GM18517 (cell line): Measurements from ENCODE around the gene UBXN10.

Experiments
- ATAC-seq: cut with Tn5 transposase; IDR thresholded peaks from one replicate; pipeline ENCODE4 v1.9.1; 2021; ENCODE audit warnings: mild to moderate bottlenecking, moderate library complexity; ENCODE audit not compliant: unreplicated experiment

The UBXN10 gene

GRCh38 chr1:20151906-20152598 is 33.8 kb upstream of the UBXN10 start:
- ATAC-seq = no peak

DNA sequence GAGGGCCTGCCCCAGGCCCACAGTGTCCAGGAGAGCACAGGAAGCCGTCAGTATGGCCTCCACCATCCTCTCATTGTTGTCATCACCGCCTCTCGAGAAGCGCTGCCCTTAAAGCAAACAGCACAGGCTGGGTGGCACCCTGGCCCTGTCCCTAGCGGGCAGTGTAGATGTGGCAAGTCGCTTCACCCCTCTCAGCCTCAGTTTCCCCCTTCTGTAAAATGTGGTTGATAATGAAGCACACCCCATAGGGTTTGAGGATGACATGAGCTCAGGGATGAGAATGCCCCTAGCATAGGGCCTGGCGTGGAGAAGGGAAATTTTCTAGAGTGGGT is 33.3 kb upstream of the UBXN10 start:
- ATAC-seq = no peak

- ATAC-seq = no peak
These were observed 32.9 kb upstream of the UBXN10 start for GRCh38 chr1:20153000-20153418.

DNA sequence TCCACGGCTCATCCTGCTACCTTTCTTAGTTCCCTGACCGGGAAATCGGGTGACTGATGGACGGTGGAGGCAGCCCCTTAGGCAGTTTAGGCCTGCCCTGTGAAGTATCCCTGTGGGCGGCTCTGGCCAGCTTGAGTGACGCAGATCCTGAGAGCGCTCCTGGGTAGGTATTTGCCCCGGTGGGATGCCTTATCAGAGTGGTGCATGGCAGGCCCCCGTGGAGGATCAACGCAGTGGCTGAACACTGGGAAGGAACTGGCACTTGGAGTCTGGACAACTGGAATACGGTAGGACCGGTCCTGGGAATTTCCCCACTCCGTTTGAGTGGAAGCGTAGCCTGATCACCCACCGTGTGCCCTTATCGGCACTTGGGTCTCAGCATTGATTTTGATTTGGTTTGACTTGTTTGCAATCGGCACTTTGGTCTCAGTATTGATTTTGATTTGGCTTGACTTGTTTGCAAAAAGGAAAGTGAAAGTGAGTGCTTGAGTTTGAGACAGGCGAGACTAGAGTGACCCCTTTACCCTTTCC is 31.5 kb upstream of the UBXN10 start:
- ATAC-seq = no peak

DNA sequence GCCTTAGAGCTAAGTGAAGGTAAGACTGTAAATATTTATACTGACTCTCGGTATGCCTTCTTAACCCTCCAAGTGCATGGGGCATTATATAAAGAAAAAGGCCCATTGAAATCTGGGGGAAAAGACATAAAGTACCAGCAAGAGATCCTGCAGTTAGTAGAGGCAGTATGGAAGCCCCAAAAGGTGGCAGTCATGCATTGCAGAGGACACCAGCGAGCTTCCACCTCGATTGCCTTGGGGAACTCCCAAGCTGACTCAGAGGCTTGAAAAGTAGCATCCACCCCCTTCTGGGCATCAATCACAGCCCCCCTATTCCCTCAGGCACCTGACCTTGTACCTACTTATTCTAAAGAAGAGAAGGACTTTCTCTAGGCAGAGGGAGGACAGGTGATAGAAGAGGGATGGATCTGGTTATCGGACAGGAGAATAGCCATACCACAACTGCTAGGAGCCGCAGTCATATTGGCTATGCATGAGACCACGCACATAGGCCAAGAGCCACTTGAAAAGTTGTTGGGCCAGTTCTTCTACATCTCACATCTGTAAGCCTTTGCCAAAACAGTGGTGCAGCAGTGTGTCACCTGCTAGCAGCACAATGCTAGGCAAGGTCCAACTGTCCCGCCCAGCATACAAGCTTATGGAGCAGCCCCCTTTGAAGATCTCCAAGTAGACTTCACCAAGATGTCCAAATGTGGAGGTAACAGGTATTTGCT is 27.4 kb upstream of the UBXN10 start:
- ATAC-seq = no peak

- no peak for ATAC-seq
These were observed 25.9 kb upstream of the UBXN10 start for GRCh38 chr1:20160034-20160433.

- no peak for ATAC-seq
These were observed 21.1 kb upstream of the UBXN10 start for GRCh38 chr1:20164694-20165202.

DNA sequence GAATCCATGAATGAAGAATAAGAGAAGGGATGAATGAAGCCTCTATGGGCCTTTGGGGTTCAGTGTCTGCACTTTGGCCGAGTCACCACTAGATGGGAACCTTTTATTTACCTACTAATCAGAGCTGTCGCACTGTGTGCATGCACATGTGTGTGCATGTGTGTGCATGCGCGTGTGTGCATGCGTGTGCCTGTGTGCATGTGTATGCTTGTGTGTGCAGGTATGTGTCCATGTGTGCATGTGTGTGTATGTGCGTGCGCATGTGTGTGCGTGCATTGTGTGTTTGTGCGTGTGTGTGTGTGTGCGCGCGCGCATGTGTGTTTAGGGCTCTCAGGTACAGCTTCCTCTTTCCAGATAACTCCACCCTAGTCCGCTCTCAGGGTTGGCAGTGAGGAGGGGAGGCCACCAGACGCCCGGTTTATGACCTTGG is 20.4 kb upstream of the UBXN10 start:
- no peak for ATAC-seq

DNA sequence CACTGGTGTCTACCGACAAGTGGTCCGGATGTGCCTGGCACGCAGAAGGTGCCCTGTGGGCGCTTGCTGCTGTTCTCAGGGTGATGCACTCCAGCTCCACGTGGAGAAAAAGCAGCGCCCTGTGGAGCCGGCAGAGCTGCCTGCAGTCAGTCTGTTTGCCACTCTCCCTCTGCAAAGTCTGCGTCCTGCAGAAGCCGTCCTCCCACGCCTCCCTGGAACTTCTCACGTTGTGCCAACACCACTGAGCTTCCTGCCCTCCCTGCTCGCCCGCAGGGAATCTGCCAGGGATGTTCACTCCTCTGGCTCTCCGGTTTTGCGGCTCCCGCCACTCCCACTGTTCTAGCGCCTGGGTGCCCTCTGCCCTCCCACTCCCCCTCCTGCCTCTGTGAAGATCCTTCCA is 19.8 kb upstream of the UBXN10 start:
- no peak for ATAC-seq

DNA sequence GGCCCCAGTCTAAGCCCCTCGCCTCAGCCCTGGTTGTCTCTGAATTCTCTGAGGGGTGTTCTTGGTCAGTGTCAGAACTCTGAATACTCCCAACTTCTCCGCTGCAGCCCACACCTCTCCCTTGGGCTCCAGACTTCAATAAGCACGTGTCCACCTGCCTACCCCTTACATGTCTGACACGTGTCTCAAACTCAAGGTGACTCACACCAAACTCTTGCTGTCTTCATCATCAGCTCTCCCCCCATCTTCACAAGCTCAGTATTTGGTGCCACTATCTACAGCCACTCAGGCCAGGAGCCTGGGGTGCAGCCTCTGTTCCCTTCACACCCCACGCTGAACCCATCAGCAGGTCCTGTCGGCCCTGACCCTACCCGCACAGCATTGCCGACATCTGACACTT is 18.8 kb upstream of the UBXN10 start:
- ATAC-seq = no peak

DNA sequence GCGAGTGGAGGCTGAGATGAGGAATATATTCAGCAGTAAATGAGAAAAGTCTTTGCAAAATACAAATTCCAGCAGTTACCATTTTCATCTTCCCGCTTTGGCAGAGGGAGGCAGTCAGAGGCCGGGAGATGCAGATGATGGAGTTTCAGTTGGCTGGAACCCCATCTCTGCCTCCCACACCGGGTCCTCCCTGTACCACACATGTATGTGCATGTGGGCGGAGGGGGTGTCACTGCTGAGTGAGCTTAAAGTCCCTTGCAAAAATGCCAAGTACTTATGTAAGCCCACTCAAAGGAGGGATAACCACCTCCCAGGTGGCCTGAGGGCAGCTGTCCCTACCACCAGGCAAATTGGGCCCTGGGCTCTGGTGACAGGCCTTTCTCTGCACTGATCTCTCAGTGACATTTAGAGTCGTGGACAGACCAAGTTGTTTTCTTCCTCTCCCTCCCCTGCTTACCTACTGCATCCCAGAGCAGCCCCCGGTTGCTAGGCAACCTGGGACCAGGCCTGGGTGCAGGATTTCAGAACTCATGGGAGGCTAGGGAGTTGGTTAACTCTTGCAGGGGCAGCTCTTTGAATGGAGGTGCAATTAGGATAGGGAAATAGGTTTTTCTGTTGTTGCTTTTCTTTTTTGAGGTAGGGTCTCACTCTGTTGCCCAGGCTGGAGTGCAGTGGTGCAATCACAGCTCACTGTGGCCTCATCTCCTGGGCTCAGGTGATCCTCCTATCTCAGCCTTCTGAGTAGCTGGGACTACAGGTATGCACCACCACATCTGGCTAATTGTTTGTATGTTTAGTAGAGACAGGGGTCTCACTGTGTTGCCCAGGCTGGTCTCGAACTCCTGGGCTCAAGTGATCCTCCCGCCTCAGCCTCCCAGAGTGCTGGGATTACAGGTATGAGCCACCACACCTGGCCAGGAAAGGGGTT is 17.1 kb upstream of the UBXN10 start:
- ATAC-seq = no peak

DNA sequence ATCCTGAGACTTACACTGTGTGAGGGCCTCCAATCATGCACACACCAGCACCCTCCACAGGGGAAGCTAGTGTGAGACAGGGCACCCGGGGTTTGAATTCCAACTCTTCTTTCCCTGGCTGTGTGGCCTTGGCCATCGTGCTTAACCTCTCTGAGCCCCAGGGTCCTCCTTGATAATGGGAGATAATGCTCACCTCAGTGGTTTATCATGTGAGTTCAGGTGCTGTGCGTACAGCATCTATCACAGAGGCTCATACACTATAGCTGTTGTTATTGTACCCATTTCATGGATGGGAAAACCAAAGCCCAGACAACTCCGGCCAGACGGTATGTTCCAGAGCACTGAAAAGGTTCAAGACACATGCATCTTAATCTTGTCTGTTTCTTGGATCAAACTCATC is 16.0 kb upstream of the UBXN10 start:
- ATAC-seq = no peak

- ATAC-seq = no peak
These were observed 13.8 kb upstream of the UBXN10 start for GRCh38 chr1:20172033-20172590.

DNA sequence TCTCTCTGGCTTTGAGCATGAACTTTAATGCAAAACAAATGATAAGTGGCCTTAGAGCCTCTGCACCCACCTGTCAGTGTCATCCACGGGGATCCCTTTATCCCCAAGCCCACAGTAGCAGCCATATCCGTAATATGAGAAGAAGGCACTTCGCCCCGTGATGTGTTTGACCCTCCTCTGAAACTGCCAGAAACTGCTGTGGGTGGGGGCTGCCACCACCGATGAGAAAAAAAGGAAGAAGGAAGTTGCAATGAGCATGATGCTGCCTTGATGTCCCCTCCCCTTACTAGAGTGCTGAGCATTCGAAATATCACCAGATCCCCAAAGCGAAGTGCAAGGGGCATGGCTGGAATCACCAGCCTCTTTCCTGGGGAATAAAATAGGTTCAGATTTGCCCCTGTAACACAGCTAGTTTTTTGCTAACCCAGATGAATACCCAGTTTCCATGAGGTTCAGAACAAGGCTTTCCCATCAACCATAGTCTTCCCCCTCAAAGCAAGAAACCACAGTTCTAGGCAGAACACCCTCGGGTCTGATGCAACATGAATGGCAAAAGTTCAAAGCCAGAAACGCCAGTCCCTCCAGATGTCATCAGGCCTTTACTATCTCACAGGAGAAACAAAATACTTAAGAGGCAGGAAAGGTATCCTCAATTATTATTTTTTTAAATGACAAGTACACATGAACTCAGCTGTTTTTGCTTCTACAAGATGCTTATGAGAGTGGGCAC is 10.8 kb upstream of the UBXN10 start:
- no peak for ATAC-seq

GRCh38 chr1:20178634-20179370 is 7.1 kb upstream of the UBXN10 start:
- ATAC-seq = no peak

DNA sequence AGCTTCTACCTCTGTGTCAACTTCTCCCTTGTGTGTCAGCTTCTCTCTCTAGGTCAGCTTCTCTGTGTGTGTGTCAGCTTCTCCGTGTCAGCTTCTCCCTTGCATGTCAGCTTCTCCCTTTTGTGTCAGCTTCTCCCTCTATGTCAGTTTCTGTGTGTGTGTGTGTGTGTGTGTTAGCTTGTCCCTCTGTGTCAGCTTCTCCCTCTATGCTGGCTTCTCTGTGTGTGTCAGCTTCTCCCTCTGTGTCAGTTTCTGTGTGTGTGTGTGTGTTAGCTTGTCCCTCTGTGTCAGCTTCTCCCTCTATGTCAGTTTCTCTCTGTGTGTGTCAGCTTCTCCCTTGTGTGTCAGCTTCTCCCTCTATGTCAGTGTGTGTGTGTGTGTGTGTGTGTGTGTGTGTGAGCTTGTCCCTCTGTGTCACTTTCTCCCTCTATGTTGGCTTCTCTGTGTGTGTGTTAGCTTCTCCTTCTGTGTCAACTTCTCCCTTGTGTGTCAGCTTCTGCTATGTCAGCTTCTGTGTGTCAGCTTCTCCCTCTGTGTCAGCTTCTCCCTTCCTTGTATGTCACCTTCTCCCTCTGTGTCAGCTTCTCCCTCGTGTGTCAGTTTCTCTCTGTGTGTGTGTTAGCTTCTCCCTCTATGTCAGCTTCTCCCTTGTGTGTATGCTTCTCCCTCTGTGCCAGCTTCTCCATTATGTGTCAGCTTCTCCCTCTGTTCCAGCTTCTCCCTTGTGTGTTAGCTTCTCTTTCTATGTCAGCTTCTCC is 6.3 kb upstream of the UBXN10 start:
- ATAC-seq = no peak

GRCh38 chr1:20180129-20180843 is 5.6 kb upstream of the UBXN10 start:
- ATAC-seq = no peak

DNA sequence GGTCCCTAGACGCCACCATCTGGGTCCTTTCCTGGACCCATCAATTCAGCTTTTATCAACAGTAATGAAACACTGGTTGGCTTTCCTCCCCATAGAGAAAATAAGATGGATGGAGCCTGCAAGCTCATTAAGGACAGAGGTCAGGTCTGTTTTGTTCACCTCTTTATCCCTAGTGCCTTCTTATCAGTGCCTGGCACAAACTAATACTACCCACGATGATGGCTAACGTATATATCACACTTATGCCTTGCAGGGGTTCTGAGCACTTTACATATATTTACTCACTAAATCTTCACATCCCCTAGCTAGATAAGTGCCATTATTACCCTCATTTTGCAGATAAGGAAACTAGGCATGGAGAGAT is 5.1 kb upstream of the UBXN10 start:
- ATAC-seq = no peak
